Measurements from ENCODE around the gene ACAD10.

Gene ACAD10

DNA sequence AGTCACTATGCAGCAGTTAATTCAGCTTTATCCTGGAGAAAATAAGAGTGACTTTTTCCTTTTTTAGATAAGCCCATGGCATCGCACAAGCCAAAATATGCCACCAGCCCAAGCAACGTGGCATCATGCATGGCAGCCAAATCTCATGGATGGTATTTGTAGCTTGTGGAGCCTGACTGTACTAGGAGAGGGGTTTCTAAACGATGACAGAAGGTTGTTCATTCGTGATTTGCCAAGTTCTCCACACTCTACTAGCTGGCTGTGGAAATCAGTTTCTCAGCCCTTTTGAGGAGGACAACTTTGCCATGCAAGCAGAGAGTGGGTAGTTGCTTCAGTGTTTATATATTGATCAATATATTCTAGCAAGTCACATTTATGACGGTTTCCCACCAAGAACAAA is 45.3 kb upstream of the ACAD10 start:
- Histone ChIP-seq H3K4me2 (ENCODE audit: low read depth, low read length) (no peak overlapping the region), H4K20me1 (ENCODE audit: insufficient read depth, low read length) (no peaks in the 10 kb centered on the region), H3K9me3 (replicated peaks; ENCODE audit: insufficient read depth, low read length) (no peaks in the 10 kb centered on the region), H3K36me3 (replicated peaks; ENCODE audit: insufficient read depth, low read length) (no peaks in the 10 kb centered on the region), H3K79me2 (ENCODE audit: low read length) (no peaks in the 10 kb centered on the region), H2AFZ (ENCODE audit: low read length) (no peak overlapping the region), H3K9me2 (replicated peaks; ENCODE audit: insufficient read depth, low read length) (no peaks in the 10 kb centered on the region), H3K4me3 (ENCODE audit: low read length) (no peak overlapping the region), H3K27me3 (replicated peaks; ENCODE audit: insufficient read depth, low read length) (no peaks in the 10 kb centered on the region), H3K9ac (ENCODE audit: low read length) (no peak overlapping the region), H3K27ac (ENCODE audit: low read length) (no peak overlapping the region), H3K4me1 (ENCODE audit: low read length) (no peaks in the 10 kb centered on the region), H3F3A (ENCODE audit: insufficient read depth, low read length) (no peaks in the 10 kb centered on the region)
- DNase-seq, result no peak
- TF ChIP-seq EZH2phosphoT487 (IDR thresholded peaks at IDR 0.05; ENCODE audit: low read length) (no peak), EZH2 (optimal IDR thresholded peaks at IDR 0.05; ENCODE audit: low read depth, low read length) (no peak)
- TF ChIP-seq, protein P1, sequence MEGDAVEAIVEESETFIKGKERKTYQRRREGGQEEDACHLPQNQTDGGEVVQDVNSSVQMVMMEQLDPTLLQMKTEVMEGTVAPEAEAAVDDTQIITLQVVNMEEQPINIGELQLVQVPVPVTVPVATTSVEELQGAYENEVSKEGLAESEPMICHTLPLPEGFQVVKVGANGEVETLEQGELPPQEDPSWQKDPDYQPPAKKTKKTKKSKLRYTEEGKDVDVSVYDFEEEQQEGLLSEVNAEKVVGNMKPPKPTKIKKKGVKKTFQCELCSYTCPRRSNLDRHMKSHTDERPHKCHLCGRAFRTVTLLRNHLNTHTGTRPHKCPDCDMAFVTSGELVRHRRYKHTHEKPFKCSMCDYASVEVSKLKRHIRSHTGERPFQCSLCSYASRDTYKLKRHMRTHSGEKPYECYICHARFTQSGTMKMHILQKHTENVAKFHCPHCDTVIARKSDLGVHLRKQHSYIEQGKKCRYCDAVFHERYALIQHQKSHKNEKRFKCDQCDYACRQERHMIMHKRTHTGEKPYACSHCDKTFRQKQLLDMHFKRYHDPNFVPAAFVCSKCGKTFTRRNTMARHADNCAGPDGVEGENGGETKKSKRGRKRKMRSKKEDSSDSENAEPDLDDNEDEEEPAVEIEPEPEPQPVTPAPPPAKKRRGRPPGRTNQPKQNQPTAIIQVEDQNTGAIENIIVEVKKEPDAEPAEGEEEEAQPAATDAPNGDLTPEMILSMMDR (IDR thresholded peaks at IDR 0.05; ENCODE audit: low read length), result no peak

DNA sequence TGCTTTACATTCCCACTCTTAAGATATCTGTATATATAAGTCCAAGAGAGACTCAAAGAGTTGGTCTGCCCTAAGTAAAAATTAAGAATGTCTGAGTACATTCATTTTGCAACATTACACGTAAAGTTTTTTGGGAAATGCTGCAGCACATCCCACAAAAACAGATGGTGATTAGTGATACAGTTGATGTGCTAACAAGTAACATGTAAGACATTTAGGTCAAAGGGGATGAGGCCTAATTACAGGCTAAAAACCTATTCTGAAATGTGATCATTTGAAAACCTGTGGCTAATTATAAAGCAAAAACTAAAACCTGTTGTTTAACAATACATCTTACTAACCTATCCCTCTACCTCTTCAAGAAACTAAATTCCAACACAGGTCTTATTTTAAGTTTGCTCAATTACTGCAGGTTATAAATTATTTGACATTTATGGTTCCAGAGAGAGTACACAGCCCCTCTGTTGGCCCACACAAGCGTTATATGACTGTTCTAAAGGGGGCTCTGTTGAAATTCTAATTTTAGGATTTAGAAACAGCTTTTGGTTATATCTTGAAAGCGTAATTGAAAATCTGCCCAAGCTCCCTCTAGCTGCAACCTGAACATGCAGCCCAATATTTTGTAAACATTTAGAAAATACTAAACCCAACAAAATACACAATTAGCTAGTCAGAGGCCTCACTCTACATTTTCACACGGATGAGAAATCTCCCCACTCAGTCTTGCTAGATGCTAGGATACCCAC is 43.0 kb upstream of the ACAD10 start:
- Histone ChIP-seq H2AFZ (ENCODE audit: low read length) (no peak overlapping the region), H3K9ac (ENCODE audit: low read length) (no peak overlapping the region), H3F3A (ENCODE audit: insufficient read depth, low read length) (no peaks in the 10 kb centered on the region), H3K4me2 (ENCODE audit: low read depth, low read length) (no peak overlapping the region), H4K20me1 (ENCODE audit: insufficient read depth, low read length) (no peaks in the 10 kb centered on the region), H3K27me3 (replicated peaks; ENCODE audit: insufficient read depth, low read length) (no peaks in the 10 kb centered on the region), H3K4me1 (ENCODE audit: low read length) (no peaks in the 10 kb centered on the region), H3K4me3 (ENCODE audit: low read length) (no peak overlapping the region), H3K9me2 (replicated peaks; ENCODE audit: insufficient read depth, low read length) (no peaks in the 10 kb centered on the region), H3K36me3 (replicated peaks; ENCODE audit: insufficient read depth, low read length) (no peaks in the 10 kb centered on the region), H3K27ac (ENCODE audit: low read length) (no peak overlapping the region), H3K9me3 (replicated peaks; ENCODE audit: insufficient read depth, low read length) (no peaks in the 10 kb centered on the region), H3K79me2 (ENCODE audit: low read length) (no peaks in the 10 kb centered on the region)
- TF ChIP-seq, protein P1 (IDR thresholded peaks at IDR 0.05; ENCODE audit: low read length), result no peak
- no peak for TF ChIP-seq EZH2 (optimal IDR thresholded peaks at IDR 0.05; ENCODE audit: low read depth, low read length)
- TF ChIP-seq EZH2phosphoT487 (IDR thresholded peaks at IDR 0.05; ENCODE audit: low read length), result no peak
- no peak for DNase-seq

DNA sequence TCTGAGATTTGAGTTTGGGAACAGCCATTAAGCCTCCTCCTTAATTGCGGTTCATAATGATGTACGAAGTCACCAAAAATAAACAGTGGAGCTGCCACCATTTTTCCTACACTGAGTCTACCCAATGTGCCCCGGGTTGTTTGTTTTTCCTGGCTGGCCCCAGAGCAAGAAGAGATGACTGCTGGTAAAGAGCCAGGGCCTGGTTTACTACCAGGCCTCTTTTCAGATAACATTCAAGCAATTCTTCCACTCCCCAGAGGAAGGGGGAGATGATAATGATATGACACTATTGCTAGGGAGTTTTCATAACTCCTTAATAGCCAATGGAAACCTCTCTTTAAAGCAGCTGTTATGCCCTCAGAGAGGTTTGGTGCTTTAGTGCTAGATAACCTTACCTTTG is 42.4 kb upstream of the ACAD10 start:
- H3F3A ChIP-seq (ENCODE audit: insufficient read depth, low read length), result no peaks in the 10 kb centered on the region
- no peaks in the 10 kb centered on the region for H3K9me3 ChIP-seq (replicated peaks; ENCODE audit: insufficient read depth, low read length)
- no peaks in the 10 kb centered on the region for H3K36me3 ChIP-seq (replicated peaks; ENCODE audit: insufficient read depth, low read length)
- no peaks in the 10 kb centered on the region for H3K4me1 ChIP-seq (ENCODE audit: low read length)
- no peak for DNase-seq
- H2AFZ ChIP-seq (ENCODE audit: low read length), result no peak overlapping the region
- no peak overlapping the region for H3K4me3 ChIP-seq (ENCODE audit: low read length)
- H3K27me3 ChIP-seq (replicated peaks; ENCODE audit: insufficient read depth, low read length), result no peaks in the 10 kb centered on the region
- H4K20me1 ChIP-seq (ENCODE audit: insufficient read depth, low read length), result no peaks in the 10 kb centered on the region
- H3K79me2 ChIP-seq (ENCODE audit: low read length), result no peaks in the 10 kb centered on the region
- no peak for TF ChIP-seq EZH2phosphoT487 (IDR thresholded peaks at IDR 0.05; ENCODE audit: low read length)
- no peaks in the 10 kb centered on the region for H3K9me2 ChIP-seq (replicated peaks; ENCODE audit: insufficient read depth, low read length)
- H3K9ac ChIP-seq (ENCODE audit: low read length), result no peak overlapping the region
- H3K4me2 ChIP-seq (ENCODE audit: low read depth, low read length), result no peak overlapping the region
- no peak overlapping the region for H3K27ac ChIP-seq (ENCODE audit: low read length)

DNA sequence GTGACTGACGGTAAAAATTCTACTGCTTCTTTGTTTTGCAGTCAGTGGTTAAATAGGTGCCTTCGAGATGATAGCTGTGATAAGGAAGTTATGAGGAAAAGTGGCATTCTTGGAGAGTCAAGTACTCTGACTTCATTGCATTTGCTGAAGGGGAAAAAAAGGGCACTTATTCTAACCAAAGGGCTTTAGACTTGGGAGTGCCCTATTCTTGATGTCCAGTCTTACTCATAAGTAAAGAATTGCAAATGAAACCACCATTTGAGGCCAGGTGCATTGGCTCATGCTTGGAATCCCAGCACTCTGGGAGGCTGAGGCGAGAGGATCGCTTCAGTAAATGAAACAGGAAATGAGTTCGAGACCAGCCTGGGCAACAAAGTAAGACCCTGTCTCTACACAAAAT is 40.4 kb upstream of the ACAD10 start:
- Histone ChIP-seq H3K79me2 (ENCODE audit: low read length) (no peaks in the 10 kb centered on the region), H3K36me3 (replicated peaks; ENCODE audit: insufficient read depth, low read length) (no peaks in the 10 kb centered on the region), H3K4me3 (ENCODE audit: low read length) (no peak overlapping the region), H3K27me3 (replicated peaks; ENCODE audit: insufficient read depth, low read length) (no peaks in the 10 kb centered on the region), H3K27ac (ENCODE audit: low read length) (no peak overlapping the region), H2AFZ (ENCODE audit: low read length) (no peak overlapping the region), H3K9me2 (replicated peaks; ENCODE audit: insufficient read depth, low read length) (no peaks in the 10 kb centered on the region), H3K4me2 (ENCODE audit: low read depth, low read length) (no peak overlapping the region), H4K20me1 (ENCODE audit: insufficient read depth, low read length) (no peaks in the 10 kb centered on the region), H3K9ac (ENCODE audit: low read length) (no peak overlapping the region), H3K4me1 (ENCODE audit: low read length) (no peaks in the 10 kb centered on the region), H3K9me3 (replicated peaks; ENCODE audit: insufficient read depth, low read length) (no peaks in the 10 kb centered on the region), H3F3A (ENCODE audit: insufficient read depth, low read length) (no peaks in the 10 kb centered on the region)
- TF ChIP-seq EZH2phosphoT487 (IDR thresholded peaks at IDR 0.05; ENCODE audit: low read length) (no peak), EZH2 (optimal IDR thresholded peaks at IDR 0.05; ENCODE audit: low read depth, low read length) (no peak)
- TF ChIP-seq, protein P1 (IDR thresholded peaks at IDR 0.05; ENCODE audit: low read length), result no peak
- no peak for DNase-seq

Measured in MM.1S (cell line).